Calu3 (cell line): ENCODE measurements around the gene PRRT1. TPM values are rescaled to one million over a fixed set of nuclear protein-coding genes. Genes with fewer than 3 reads are reported as not detected.

Experiments
- Bru-seq: library from RNA; stranded (reverse); fragments of 400-500 nt; gene quantifications from one replicate; lab custom pipeline; 2021; lab: Mats Ljungman, UMichigan
- BruChase-seq, 2 experiments: library from RNA; stranded (reverse); fragments of 400-500 nt; gene quantifications; one replicate each; lab custom pipeline; 2021; lab: Mats Ljungman, UMichigan
- BruUV-seq: library from RNA; stranded (reverse); fragments of 400-500 nt; replicated peaks from 2 replicates; lab custom pipeline; 2021; lab: Mats Ljungman, UMichigan
- CTCF ChIA-PET: fragments of 300-600 bp; sonication (Branson Sonifier 250); formaldehyde crosslinking; loops from one replicate; lab custom pipeline; 2022; ENCODE audit warnings: antibody characterized with exemption; lab: Charles Lee
- DNase-seq: peaks from one replicate; pipeline ENCODE4 v3.0.0; 2022
- H3K27ac Mint-ChIP-seq: one replicate; pipeline ENCODE4 v1.8.0; 2022; ENCODE audit warnings: mixed read lengths; ENCODE audit not compliant: unreplicated experiment
- H3K27me3 Mint-ChIP-seq: one replicate; pipeline ENCODE4 v1.8.0; 2022; ENCODE audit warnings: mixed read lengths; ENCODE audit not compliant: unreplicated experiment
- H3K36me3 Mint-ChIP-seq: one replicate; pipeline ENCODE4 v1.8.0; 2022; ENCODE audit warnings: mild to moderate bottlenecking, moderate library complexity, mixed read lengths; ENCODE audit not compliant: insufficient read depth, unreplicated experiment
- H3K4me1 Mint-ChIP-seq: one replicate; pipeline ENCODE4 v1.8.0; 2022; ENCODE audit warnings: mild to moderate bottlenecking, low read depth, mixed read lengths; ENCODE audit not compliant: unreplicated experiment
- H3K4me3 Mint-ChIP-seq: one replicate; pipeline ENCODE4 v1.8.0; 2022; ENCODE audit warnings: mild to moderate bottlenecking, low read depth, moderate library complexity, mixed read lengths; ENCODE audit not compliant: unreplicated experiment
- H3K9me3 Mint-ChIP-seq: one replicate; pipeline ENCODE4 v1.8.0; 2022; ENCODE audit warnings: low read depth, mixed read lengths; ENCODE audit not compliant: unreplicated experiment
- CTCF ChIP-seq: fragments of 200-600 bp; IDR thresholded peaks from one replicate; pipeline ENCODE4 v1.8.0; 2022; ENCODE audit warnings: antibody characterized with exemption; ENCODE audit not compliant: unreplicated experiment
- intact Hi-C: fragments of 100-400 bp; cut with micrococcal nuclease; formaldehyde crosslinking; loops from one replicate; pipeline ENCODE4 v1.10.0; 2022; ENCODE audit not compliant: unreplicated experiment
- long read RNA-seq: library from polyadenylated mRNA; stranded (forward); transcript quantifications from one replicate; pipeline ENCODE4 v2.0.0, GENCODE V29; 2022
- total RNA-seq: library from RNA; stranded (reverse); gene quantifications from 2 replicates; pipeline ENCODE4 v1.2.3, GENCODE V29; 2022

The PRRT1 gene
- 1.7 and 2.9 TPM in 2 replicates for total RNA-seq
- percentile 36 among the genes with signal in this experiment for Bru-seq, nascent RNA
- BruChase-seq, experiment 1, labeled RNA remaining after a 6-hour chase, result percentile 42 among the genes with signal in this experiment
- BruChase-seq, experiment 2, labeled RNA remaining after a 2-hour chase, result percentile 40 among the genes with signal in this experiment
- long read RNA-seq, partial matches to known transcripts, result 0 of 2 reads
- long read RNA-seq, other reads (novel, unspliced or antisense), result 2 of 2 reads

GRCh38 chr6:32151863-32152768 lies at the start of gene PRRT1:
TSS of gene PRRT1 (minus strand) at chr6:32151939. CDS start at chr6:32151827, 112 bp downstream.
- CTCF ChIA-PET, result no interaction called here
- no peak for TF ChIP-seq CTCF
- DNase-seq, result no peak
- intact Hi-C loops, result no loop called here
- H3K27me3 Mint-ChIP-seq, result no peaks in the 10 kb centered on the region
- peaks cover 2% of the 10 kb centered on the region for H3K9me3 Mint-ChIP-seq
- no TSS peak for BruUV-seq
- H3K36me3 Mint-ChIP-seq, result peaks cover 16% of the 10 kb centered on the region
- H3K4me3 Mint-ChIP-seq, result no peak within 1 kb of the TSS
- H3K27ac Mint-ChIP-seq, result no peak within 1 kb of the TSS
- peaks cover 22% of the 10 kb centered on the region for H3K4me1 Mint-ChIP-seq

DNA sequence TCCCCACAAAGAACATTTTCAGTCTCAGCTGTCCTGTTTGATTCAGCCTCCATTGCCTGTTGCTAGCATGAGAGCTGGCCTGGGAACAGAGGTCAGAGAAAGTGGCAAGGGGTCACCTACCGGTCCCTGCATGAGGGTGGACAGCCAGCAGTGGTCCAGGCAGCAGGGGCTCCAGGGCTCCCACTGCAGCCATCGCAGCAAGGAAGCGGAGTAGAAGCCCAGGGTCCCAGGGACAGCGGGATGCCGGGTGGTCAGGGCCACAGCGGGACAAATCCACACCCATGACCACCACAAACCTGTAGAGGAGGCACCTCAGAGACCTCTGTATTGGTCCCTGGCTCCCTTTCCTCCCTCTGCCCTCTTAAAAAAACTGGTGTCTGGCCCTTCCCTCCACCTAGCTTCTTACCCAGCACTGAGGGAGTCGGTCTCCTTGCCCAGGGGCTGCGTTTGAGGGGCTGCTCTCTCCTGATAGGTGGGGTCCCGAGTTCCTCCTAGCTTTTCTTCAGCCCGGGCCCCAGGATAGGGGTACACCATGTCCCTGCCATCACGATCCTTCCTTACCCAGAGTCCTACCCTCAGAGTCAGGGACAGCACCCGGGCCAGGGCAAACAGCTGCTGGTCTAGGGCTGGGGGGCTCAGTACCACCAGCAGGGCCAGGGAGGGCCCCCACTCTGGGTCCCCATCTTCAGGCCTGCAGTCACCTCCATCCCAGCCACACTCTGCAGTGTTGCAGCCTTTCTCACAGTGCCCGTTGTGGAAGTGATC lies 49.2 kb upstream of the PRRT1 start:
- H3K27ac Mint-ChIP-seq, result no peak overlapping the region
- peaks cover 15% of the 10 kb centered on the region for H3K4me1 Mint-ChIP-seq
- DNase-seq, result no peak
- TF ChIP-seq CTCF, result no peak
- CTCF ChIA-PET, result no interaction called here
- intact Hi-C loops, result no loop called here
- peaks cover 22% of the 10 kb centered on the region for H3K36me3 Mint-ChIP-seq
- H3K9me3 Mint-ChIP-seq, result no peaks in the 10 kb centered on the region
- H3K27me3 Mint-ChIP-seq, result peaks cover 49% of the 10 kb centered on the region
- no TSS peak for BruUV-seq
- no peak overlapping the region for H3K4me3 Mint-ChIP-seq

- CTCF ChIA-PET, result interaction anchor here (0.7 to 3.9 kb wide), 3 partner anchors 22 to 1040 kb away, joined by 3 to 32 read pairs (median 3); partner anchors contain the start of gene AGPAT1
- TF ChIP-seq CTCF, result no peak
- BruUV-seq, result no TSS peak
- Mint-ChIP-seq H3K9me3 (no peaks in the 10 kb centered on the region), H3K4me1 (peaks cover 26% of the 10 kb centered on the region), H3K27ac (no peak overlapping the region), H3K27me3 (peaks cover 29% of the 10 kb centered on the region), H3K36me3 (peaks cover 35% of the 10 kb centered on the region), H3K4me3 (no peak overlapping the region)
- no peak for DNase-seq
- intact Hi-C loops, result loop anchor here (10.0 kb wide), 1 partner anchor 254 kb away; the partner anchor contains the start of gene CFB
These were observed 47.1 kb upstream of the PRRT1 start for GRCh38 chr6:32198866-32199265.

DNA sequence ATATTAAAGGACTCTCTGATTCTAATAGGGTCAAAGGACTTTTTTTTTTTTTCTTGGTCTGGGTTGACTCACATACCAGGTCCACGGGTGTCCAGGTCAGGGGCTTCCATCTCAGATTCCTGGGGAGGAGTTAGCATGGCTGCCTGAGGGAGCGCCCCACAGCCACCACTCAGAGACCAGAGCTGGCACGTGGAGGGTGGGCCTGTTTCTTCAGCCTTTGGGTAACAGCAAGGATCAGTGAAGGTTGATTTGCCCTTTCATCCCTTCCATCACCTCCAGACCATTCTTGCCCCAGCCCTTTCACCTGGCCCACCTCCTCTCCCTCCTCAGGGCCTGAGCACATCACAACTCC lies 46.6 kb upstream of the PRRT1 start:
- H3K27ac Mint-ChIP-seq, result no peak overlapping the region
- CTCF ChIA-PET, result interaction anchor here (0.7 to 3.9 kb wide), 2 partner anchors 21 to 1040 kb away, joined by 3 to 32 read pairs; partner anchors contain the start of gene AGPAT1
- H3K36me3 Mint-ChIP-seq, result peaks cover 35% of the 10 kb centered on the region
- intact Hi-C loops, result loop anchor here (10.0 kb wide), 1 partner anchor 254 kb away; the partner anchor contains the start of gene CFB
- no peaks in the 10 kb centered on the region for H3K9me3 Mint-ChIP-seq
- H3K27me3 Mint-ChIP-seq, result peaks cover 24% of the 10 kb centered on the region
- no peak for DNase-seq
- H3K4me3 Mint-ChIP-seq, result no peak overlapping the region
- BruUV-seq, result no TSS peak
- TF ChIP-seq CTCF, result no peak
- peaks cover 26% of the 10 kb centered on the region for H3K4me1 Mint-ChIP-seq
